Activated CD4-positive, alpha-beta T cell treated with anti-CD3 and anti-CD28 coated beads for 1 hour (primary cell): ENCODE measurements around the gene ZC3H12C.

Source experiments
- DNase-seq: peaks from one replicate; pipeline ENCODE4 v3.0.0-alpha.2; 2020

The ZC3H12C gene

DNA sequence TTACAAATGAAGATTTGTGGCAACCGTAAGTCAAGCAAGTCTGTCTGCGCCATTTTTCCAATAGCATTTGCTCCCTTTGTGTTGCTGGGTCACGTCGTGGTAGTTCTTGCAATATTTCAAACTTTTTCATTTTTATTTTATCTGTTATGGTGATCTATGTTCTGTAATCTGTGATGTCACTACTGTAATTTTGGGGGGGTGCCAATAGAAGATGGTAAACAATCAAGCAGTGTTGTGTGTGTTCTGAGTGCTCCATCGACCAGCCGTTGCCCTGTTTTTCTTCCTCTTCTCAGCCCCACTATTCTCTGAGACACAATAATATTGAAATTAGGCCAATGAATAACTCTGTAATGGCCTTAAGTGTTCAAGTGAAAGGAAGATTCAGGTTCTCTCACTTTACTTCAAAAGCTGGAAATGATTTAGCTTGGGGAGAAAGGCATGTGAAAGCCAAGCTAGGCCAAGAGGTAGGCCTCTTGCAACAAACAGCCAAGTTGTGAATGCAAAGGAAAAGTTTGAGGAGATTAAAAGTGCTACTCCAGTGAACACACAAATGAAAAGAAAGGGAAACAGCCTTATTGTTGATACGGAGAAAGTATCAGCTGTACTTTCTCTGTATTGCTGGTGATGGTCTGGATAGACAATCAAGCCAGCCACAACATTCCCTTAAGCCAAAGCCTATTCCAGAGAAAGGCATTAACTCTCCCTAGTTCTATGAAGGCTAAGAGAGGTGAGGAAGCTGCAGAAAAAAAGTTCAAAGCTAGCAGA, 7.5 kb downstream of the ZC3H12C start:
- DNase-seq: no peak

DNA sequence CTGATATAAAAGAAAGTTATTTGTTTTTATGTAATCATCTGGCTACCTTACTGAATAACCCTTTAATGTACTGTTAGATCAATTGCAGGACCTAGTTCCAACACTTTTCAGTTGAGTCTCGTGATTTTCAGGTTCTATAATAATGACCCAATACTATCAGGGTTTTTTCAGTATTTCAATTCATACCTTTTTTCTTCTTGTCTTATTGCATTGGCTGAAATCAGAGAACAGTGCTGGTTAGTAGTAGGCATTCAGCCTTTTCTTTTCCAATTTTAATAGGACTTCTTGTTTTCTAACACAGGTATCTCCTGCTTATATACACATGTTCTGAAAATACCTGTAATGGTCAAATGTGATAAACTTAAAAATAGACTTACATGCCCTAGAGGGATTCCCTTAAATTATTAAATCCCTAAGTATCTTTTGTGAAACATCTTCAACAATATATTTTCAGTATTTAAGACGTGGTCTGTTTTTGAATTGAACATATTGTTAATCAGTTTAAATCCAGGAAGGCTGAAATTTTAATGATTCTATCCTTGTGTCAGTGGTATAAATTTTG, 13.6 kb downstream of the ZC3H12C start:
- DNase-seq: no peak

DNA sequence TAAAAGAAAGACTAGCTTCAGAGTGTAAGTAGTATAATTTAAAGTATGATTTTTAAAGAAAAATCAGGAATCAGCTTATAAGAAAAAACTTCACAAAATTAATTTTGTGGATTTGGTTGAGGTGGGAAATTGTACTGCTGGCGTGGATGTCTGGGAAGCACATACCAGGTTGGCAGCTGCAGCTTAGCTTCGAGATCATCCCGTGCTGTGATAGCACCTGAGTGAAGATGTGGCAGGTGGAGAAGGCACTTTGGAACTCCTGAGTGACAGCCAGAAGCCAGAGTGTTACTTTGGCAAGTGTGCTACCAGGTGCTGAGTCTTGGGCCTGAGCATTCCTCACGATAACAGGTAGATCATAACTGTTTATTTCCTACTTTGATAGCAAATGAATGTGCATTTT, 17.7 kb downstream of the ZC3H12C start:
- no peak for DNase-seq

DNA sequence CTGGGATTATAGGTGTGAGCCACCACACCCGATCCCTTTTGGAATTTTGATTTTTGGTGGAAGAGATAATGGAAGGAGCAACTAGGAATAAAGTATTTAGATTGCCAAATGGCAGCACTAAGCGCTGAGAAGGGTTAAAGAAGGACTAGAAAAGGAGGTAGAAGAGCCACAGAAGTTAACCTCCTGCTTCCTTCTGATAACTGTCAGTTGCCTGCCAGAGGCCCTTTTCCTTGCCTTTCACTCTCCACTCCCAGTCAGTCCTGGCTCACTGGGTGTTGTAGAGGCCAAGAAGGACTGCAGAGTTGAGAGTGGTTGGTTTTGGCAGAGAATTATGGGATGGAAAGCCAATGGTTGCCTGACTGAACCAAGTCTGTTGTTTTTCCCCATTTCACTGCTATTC, 19.3 kb downstream of the ZC3H12C start:
- no peak for DNase-seq

DNA sequence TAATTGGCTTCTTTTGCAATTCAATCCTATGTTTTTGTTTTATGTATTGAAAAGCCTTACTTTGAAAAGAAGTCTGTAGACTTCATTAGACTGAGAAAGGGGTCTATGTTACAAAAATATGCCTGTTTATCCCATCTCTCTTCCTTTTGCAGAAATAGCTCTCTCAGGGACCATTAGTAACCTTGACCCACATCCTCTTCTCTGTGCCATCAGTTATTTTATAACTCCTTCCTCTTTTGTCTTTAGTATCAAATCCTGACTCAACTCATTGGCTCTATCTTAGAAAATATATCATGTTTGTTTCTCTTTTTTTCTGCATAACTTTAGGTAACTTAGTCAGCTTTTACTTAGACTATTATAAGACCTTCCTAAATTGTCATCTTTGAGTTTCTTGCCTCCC, 20.3 kb downstream of the ZC3H12C start:
- DNase-seq: no peak

DNA sequence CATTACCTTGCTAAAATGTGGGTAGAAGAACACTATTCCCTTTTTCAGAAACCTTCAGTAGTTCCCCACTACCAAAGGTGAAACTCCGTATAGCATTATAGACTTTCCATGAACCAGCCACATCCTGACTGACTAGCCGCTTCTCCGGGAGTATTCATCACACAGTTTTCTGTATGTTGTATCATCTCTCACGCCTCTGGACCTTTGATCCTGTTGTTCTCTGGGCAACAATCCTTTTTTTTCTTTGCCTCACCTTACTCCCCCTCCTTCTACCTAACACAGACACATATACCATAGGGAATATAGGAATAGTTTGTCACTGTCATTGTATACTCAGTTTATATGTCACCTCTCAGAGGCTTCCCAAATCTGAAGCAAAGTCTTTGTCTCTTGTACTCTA, 20.8 kb downstream of the ZC3H12C start:
- DNase-seq: no peak

DNA sequence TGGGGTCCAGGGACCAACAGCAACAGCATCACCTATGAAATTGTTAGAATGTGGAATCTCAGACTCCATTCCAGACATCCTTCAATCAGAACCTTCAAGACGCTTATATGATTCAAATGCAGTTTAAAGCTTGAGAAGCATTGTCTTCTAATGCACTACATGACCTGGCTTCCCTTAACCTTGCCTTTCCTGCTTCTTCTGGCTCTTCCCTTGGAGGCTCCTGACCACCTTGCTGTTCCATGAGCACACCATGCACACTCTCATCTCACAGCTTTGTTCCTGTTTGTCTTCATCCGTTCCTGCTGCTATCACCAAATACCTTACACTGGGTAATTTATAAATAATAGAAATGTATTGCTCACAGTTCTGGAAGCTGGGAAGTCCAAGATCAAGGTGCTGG, 26.1 kb downstream of the ZC3H12C start:
- no peak for DNase-seq

DNA sequence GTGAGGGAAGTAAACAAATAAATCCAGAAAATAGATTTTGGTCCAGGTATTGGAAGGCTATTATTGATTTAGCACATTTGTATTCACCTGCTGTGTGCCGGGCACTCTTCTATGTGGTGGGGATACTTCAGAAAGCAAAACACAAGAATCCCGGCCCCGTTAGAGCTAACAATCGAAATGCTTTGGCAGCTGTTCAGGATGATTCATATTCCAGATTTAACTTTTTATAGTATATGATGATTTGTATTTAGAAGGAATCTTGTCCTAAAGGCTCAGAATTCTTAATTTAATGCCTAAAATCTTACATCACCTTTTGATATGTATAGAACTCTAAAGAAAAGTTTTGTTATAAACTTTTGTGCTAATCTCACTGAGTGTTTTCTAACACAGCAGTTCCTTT, 28.0 kb downstream of the ZC3H12C start:
- DNase-seq: no peak

DNA sequence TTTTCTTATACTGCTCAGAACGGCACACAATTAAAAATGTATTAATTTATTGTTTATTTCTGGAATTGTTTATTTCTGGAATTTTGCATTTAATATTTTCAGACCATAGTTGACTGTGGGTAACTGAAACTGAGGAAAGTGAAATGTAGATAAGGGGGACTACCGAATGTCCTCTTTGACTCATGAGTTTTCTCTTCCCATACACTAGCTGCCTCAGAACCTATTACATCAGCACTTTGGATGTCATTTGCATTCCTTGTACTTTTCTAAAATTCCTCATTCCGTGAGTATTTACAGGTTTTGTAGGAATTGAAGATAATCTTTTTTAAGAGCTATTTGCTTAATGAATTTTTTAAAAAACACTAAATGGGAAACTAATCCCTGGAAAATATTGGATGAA, 29.8 kb downstream of the ZC3H12C start:
- no peak for DNase-seq

DNA sequence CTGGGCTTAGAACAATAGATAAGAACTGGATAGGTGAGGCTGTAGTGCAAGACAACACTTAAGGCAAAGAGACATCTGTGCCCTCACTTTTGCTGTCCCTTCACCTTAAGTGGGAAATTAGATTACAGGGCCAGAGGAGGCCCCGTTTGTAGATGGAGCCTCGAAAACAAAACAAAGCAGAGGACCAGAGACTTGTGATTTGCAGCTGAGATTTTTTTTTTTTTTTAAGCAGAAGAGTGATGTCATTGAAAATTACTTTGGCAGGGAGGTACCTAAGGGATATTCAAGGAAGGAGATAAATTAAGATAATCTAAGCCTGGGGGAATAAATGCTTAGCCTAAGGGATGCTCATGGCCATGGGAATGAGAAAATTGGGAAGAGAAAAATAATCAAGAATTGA, 31.4 kb downstream of the ZC3H12C start:
- DNase-seq: no peak

DNA sequence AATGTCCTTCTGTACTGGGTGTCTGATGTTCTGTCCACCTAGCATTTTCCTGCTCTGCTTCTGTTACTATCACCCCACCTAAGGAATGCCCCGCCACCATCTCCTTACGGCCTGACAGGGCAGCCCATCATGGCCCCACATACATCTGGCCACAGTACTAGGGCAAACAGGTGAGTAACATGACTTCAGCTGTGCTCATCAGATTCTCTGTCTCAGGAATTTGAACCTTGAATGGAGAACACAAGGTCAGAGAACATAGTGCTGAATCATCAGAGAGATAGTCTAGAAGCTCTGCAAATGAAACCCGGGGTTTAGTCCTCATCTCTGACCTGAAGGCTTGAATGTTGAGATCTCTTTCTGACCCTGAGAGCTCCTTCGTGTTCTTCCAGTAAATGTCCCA, 32.4 kb downstream of the ZC3H12C start:
- no peak for DNase-seq

DNA sequence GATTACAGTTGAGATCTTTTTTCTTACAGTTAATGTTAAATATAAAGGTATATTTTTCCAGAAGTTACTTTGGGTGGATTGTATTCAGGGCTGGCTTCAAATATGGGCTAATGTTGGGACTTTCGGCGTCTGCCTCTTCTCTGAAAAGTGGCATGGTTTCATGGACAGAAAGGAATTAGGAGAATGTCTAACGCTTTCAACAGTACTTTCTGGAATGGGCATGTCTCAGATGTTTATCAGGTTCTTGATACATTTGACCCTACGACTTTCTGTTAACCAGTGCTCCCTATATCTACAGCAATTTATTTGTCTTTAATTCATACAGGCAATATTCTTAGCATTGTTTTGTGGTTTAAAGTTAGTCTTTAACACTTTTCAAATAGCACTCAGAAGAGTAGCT, 33.7 kb downstream of the ZC3H12C start:
- DNase-seq: no peak

DNA sequence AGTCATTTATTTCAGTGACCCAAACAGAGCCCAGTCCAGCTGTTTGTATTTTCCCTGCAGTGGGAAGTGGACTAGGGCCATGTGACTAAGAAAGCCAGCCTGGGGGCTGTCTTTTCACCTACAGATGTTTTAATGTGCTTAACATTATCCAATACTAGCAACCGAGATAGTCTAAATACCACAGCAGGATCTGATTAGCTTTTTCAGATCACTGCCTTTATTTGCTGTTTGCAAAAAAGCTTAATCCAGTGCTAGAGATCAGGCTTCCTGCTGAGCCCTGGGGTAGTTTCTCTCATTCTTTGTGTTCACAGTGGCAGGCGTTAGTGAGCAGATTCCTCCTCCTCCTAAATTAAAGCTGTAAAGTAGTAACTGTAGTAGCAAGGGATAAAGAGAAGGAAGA, 35.0 kb downstream of the ZC3H12C start:
- no peak for DNase-seq

DNA sequence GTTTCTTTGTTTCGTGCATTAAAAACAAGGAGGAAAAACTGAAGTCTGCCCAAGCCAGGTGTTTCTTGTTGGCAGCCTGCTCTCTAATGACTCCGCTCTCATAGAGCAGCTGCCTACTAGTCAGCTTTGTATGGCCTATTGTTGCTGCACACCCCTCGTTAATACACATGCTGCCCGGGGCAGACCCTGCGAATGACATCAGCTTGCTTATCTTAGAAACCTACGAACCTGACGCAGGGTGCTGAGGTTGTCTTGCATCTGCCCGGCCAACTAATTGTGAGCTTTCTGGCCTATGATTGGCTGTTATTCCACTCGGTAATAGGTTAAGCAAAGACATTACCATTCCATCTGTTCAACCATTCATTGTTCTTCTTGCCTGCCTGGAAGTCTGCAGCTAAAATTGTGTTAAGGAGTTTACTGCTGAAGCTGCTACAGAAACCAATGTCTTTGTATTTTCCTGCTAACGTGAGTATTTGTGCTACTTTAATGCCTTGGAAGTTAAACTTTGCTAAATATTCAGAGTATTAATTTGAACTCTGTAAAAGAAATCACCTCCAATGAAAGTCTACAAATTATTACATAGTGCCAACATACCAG, 37.5 kb downstream of the ZC3H12C start:
- no peak for DNase-seq

DNA sequence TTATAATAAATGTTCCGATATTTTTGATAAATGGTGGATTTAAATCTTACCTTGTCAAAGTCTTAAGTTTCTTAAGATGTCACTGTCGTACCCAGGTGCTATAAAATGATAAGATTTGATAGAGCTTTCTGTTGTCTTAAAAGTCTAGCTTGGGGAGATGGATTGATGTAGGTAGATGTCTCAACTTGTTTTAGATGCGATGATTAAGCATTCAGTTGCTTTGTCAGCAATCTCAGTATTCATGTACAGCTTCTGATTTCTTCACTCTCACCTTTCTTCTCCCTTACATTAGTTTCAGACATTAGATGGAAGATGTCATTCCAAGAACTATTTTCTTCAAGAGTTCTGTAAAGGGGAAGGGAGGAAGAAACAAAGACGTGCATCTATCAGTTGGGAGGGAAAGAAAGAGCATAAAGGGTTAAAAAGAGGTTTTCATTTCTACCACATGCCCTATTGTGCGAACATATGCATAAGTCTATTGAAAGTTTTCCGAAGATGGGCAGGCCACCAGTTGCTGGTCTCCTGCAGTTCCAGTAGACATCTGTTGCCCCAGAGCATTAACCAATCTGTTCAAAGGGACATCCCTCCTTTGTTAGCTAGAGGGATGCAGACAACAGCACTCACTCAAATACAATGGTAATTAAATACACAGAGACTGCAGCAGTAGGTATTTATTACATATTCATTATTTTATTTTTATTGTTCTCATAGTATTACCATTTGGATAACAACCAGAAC, 38.4 kb downstream of the ZC3H12C start:
- DNase-seq: no peak

DNA sequence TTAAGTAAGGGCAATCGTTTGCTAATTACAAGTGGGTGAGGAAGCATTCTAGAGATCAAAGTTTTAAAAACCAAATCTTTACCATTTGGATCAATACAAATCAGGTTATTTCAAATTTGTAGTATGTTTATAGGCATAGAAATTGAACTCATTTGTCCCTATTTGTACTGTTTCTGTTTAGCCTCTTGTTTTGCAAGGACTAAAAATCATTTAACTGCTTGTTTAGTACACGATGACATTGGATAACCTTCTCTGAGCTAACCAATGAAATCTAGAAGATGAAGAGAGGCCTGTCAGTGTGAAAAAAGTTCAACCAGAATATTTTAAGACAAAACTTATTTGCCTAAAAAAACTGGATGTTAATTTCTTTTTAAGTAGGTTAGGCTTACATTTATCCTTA, 40.0 kb downstream of the ZC3H12C start:
- DNase-seq: no peak

DNA sequence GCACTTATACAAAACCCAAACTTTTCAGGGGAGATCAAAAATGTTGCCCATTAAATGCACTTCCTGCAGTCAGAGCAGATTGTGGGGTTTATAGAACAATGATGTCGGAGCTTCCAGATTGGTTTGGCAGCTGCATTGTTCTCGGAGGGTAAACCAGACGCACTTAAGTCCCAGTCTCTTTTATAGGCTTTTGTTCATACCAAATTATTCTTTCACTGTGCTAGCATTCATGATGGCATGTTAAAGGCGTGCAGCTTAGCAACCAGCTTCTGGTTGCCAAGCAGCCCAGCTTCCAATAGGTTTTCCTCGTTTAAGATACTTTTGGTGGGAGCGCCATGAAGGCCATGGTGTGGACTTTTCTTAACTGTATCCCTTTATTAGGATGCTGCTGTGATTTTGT, 40.9 kb downstream of the ZC3H12C start:
- DNase-seq: no peak

DNA sequence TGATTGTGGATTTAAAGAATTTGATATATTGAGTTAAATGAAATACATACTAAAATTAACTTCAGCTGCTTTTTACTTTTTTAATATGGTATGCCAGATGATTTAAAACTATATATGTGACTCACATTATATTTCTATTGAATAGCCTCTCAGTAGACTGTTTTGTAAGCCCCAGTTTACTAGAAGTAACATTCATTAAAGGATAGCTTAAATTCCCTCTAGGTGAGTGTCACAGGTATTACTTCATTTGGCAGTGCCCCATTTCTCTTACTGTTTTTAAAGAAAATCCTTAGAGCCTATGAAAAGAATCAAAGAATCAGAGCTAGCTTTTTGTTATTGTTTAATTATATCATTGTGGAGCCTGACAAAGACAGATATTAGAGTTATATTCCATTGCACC, 48.6 kb downstream of the ZC3H12C start:
- no peak for DNase-seq

DNA sequence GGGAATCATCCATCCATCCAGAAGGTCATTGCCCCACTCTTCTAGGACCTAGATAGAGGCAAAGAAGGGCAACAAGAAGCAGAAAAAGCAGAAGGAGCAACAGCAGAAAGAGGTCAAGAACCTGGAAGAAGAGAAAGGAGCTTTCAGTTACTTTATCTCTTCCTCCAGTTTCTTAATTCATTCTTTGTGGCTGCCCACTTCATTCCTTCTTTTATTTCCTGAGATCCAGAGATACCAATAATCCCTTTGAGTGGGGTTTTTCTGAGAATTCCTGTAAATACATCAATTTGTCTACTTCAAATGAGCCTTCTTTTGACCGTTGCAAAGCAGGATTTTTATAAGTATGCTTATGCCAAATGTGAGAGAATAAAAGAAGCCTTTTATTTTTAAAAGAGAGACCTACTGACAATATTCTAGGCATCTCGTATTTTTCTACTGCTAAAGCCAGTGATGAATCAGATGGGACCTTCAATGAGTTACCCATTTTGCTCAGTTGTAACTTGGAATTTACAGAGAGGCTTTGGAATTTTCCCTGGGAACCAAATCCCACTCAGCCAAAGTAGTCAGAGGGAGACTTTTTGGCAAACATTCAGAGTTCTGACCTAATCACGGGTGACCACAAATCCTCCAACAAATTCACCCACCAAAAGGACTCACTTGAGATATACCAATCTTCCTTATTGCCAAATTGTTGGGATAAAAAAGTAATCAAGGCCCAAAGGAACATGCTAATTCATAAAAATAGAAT, 54.9 kb downstream of the ZC3H12C start:
- DNase-seq: no peak

DNA sequence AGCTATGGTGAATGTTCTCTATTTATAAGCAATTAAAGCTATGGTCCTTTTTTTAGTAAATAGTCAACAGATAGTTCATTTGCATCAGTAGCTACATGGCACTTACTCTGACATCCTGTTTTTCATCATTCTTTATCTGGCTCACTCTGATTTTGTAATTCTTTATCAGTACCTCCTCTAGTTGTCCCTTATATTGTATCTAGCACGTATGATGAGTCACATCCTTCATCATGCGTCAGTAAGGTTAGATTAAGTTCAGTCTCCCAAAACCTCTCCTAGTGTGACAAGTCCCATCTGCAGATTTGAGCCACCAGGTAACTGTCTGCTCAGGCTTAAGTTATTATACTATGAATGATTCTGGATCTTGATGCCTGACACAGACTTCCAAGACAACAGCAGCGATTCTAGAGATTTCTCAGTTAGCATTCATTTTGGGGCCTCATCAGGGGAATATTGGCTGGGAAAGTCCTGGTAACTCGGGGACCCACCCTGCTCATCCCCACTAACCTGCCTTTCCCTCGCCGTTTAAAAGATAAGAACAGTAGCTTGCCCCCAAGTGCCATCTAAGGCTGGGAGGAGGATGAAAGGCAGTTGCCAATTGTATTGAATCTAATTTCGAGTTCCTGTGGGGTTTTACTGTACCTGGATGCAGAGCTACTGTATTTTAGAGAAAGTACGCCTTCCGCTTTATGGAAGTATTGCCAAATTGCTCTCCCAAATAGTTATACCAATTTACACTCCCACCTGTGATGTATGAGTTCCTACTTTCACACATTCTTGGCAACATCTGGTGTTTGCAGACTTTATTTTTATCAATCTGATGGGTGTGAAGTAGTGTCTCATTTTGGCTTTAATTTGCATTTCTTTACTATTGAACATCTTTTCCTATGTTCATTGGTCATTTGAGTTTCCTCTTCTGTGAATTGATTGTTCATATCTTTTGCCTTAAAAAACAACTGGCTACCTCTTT, 55.9 kb downstream of the ZC3H12C start:
- no peak for DNase-seq

DNA sequence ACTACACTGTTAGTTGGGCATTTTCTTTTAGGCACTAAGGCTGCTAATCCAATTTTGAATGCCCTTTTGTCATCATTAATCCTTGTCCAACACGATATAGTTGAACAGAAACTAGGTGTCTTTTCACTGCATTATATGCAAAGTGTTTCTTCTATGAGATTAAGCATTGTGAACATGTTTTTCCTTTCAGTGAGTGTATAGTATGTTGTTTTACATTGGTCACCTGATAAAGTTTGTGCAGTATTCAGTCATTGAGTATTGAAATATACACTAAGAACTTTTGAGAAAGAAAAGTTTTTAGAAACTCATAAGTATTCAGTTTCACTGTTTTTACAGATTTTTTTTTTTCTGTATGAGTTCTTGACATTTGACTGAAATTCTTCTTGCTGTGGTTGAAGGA, 59.0 kb downstream of the ZC3H12C start:
- no peak for DNase-seq

DNA sequence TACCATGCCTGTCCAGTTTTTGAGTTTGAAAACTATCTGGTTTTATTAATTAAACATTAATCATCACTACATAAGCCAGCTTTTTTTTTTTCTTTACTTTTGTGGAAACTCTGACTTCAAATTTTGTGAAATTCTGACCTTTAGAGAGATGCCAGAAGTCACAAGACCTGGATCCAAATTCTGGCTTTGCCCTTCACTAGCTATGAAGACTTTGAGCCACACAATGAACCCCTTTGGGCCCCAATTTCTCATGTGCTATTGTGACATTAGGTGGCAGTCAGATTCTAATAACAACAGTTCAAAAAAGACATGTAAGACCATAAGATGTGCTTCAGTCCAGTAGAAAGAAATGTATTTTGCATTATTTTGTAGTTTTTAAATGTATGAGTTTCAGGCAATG, 60.3 kb downstream of the ZC3H12C start:
- no peak for DNase-seq
